ENCODE data around the gene RBMS3.

RBMS3 gene

GRCh38 chr3:29759411-29760225, 478.7 kb downstream of the RBMS3 start:
- no peak overlapping the region for H3K4me3 ChIP-seq (ENCODE audit: low read depth, low read length)
- TF ChIP-seq CTCF (IDR thresholded peaks at IDR 0.05; ENCODE audit: borderline replicate concordance, insufficient read depth, low read depth, low read length): no peak

- TF ChIP-seq CTCF (IDR thresholded peaks at IDR 0.05; ENCODE audit: borderline replicate concordance, insufficient read depth, low read depth, low read length): no peak
- no peak overlapping the region for H3K4me3 ChIP-seq (ENCODE audit: low read depth, low read length)
These were observed 479.4 kb downstream of the RBMS3 start for GRCh38 chr3:29760226-29760685.

- no peak overlapping the region for H3K4me3 ChIP-seq (ENCODE audit: low read depth, low read length)
- TF ChIP-seq CTCF (IDR thresholded peaks at IDR 0.05; ENCODE audit: borderline replicate concordance, insufficient read depth, low read depth, low read length): no peak
These were observed 480.6 kb downstream of the RBMS3 start for GRCh38 chr3:29761517-29761916.

- TF ChIP-seq CTCF (IDR thresholded peaks at IDR 0.05; ENCODE audit: borderline replicate concordance, insufficient read depth, low read depth, low read length): no peak
- no peak overlapping the region for H3K4me3 ChIP-seq (ENCODE audit: low read depth, low read length)
These were observed 482.2 kb downstream of the RBMS3 start for GRCh38 chr3:29763115-29763514.

- H3K4me3 ChIP-seq (ENCODE audit: low read depth, low read length): no peak overlapping the region
- TF ChIP-seq CTCF (IDR thresholded peaks at IDR 0.05; ENCODE audit: borderline replicate concordance, insufficient read depth, low read depth, low read length): no peak
These were observed 483.2 kb downstream of the RBMS3 start for GRCh38 chr3:29764041-29764440.

GRCh38 chr3:29764603-29765254, 483.9 kb downstream of the RBMS3 start:
- H3K4me3 ChIP-seq (ENCODE audit: low read depth, low read length): no peak overlapping the region
- no peak for TF ChIP-seq CTCF (IDR thresholded peaks at IDR 0.05; ENCODE audit: borderline replicate concordance, insufficient read depth, low read depth, low read length)

- TF ChIP-seq CTCF (IDR thresholded peaks at IDR 0.05; ENCODE audit: borderline replicate concordance, insufficient read depth, low read depth, low read length): no peak
- no peak overlapping the region for H3K4me3 ChIP-seq (ENCODE audit: low read depth, low read length)
These were observed 490.7 kb downstream of the RBMS3 start for GRCh38 chr3:29771602-29772001.

All from GM12875 (cell line).